Heart left ventricle (tissue), 16 donors: ENCODE measurements around the gene HUS1B. TPM values are rescaled to one million over a fixed set of nuclear protein-coding genes. Genes with fewer than 3 reads are reported as not detected.
A peak's percentile ranks its signal among the peaks of the same experiment; 100 is the strongest.

ENCODE experiments used
- ATAC-seq, 4 donors: fragments of 200-7000 bp; cut with Tn5 transposase; one replicate each; pipeline ENCODE4 v1.9.1; 2020 to 2022; ENCODE audit warnings: moderate library complexity in 4 of 4, mild to moderate bottlenecking in 3 of 4, moderate number of reproducible peaks in 1 of 4
- DNase-seq, 5 donors: peaks; one replicate each; pipeline ENCODE4 v3.0.0-alpha.2; 2020
- H3K27ac ChIP-seq, 12 donors: fragments of 200-600 bp; sonication (generic) in 4 of 12; one replicate each; pipeline versions ENCODE4 v1.5.0 to v1.8.0; 2016 to 2022; ENCODE audit warnings: mild to moderate bottlenecking in 2 of 12
- H3K27me3 ChIP-seq, 9 donors: fragments of 200-600 bp; sonication (generic) in 2 of 9; one replicate each; pipeline versions ENCODE4 v1.5.1 to v1.8.0; 2016 to 2022; ENCODE audit warnings: mild to moderate bottlenecking in 3 of 9
- H3K36me3 ChIP-seq, 9 donors: fragments of 200-600 bp; sonication (generic) in 2 of 9; one replicate each; pipeline versions ENCODE4 v1.5.0 to v1.8.0; 2018 to 2022; ENCODE audit warnings: mild to moderate bottlenecking in 2 of 9
- H3K4me1 ChIP-seq, 12 donors: fragments of 200-600 bp; sonication (generic) in 4 of 12; one replicate each; pipeline versions ENCODE4 v1.5.0 to v1.8.0; 2016 to 2022; ENCODE audit warnings: mild to moderate bottlenecking in 3 of 12
- H3K4me3 ChIP-seq, 12 donors: fragments of 200-600 bp; sonication (generic) in 4 of 12; one replicate each; pipeline versions ENCODE4 v1.5.0 to v1.8.0; 2017 to 2022; ENCODE audit warnings: mild to moderate bottlenecking in 9 of 12, moderate library complexity in 4 of 12
- H3K9me3 ChIP-seq, 12 donors: fragments of 200-600 bp; sonication (generic) in 4 of 12; one replicate each; pipeline versions ENCODE4 v1.5.0 to v1.8.0; 2016 to 2022; ENCODE audit warnings: mild to moderate bottlenecking in 1 of 12
- POLR2A ChIP-seq, 2 donors: fragments of 450-650 bp; IDR thresholded peaks; one replicate each; pipeline ENCODE4 v1.6.1; 2017; ENCODE audit warnings: antibody characterized with exemption in 2 of 2, mild to moderate bottlenecking in 2 of 2, moderate library complexity in 2 of 2
- WGBS, 4 donors: extraction: QIAGEN DNeasy Blood & Tissue Kit in 2 of 4; methylation state at CpG; one replicate each; pipeline versions ENCODE4 v1.1.5 to v1.1.7; 2013 to 2018; 5-methylcytosine and 5-hydroxymethylcytosine counted together
- intact Hi-C, 10 donors: fragments of 100-400 bp; cut with DNase I; formaldehyde crosslinking; loops; one replicate each; pipeline versions ENCODE4 v1.11.1 to v1.14.2; 2022
- polyA plus RNA-seq, 2 donors: library from polyadenylated mRNA; stranded (reverse); fragments of 200-250 nt; gene quantifications; one replicate each; pipeline ENCODE4 v1.2.3, GENCODE V29; 2013
- total RNA-seq, 9 donors: library from RNA; depleted of rRNA in 2 of 9; stranded (reverse); fragments of >200 nt in 2 of 9; fragmentation: NEBNext Ultra II Directional in 3 of 9; extraction: Animal tissue kit (Norgen Biotek cat#: 25700) in 3 of 9; gene quantifications; one replicate each; pipeline versions ENCODE4 v1.1.0 to v1.2.4, GENCODE V29; 2016 to 2023
- TF ChIP-seq, protein P1 (sequence below), 12 donors: fragments of 200-600 bp; sonication (generic) in 4 of 12; IDR thresholded peaks; one replicate each; pipeline versions ENCODE4 v1.5.0 to v1.8.0; 2018 to 2022; ENCODE audit warnings: antibody characterized with exemption in 12 of 12, mild to moderate bottlenecking in 5 of 12
- donor health status: ischemic (EF 13 %, LVEDD 7.1; RV severe dilation, severe dysfunction).
- donor health status: healthy with polysubstance abuse.
- donor health status: DM: no; HTN: yes; CAD: no.
- donor health status: DM: no; HTN: no; CAD: no.
- donor health status: ischemic (EF 25% LVEDD 6.9; RV normal size, moderate dysfunction).
- donor health status: ischemic (EF 25% LVEDD 5.7; RV mildly dilated, moderate dysfunction).
- donor health status: healthy.
- donor health status: DM: yes; HTN: yes; CAD: no.
- donor health status: ischemic (EF 35%, LVEDD 5.7; RV mildly dilated, moderate dysfunction).
- donor health status: nonischemic (EF 11% LVEDD 7.7; RV severe dilation, severe dysfunction).
- donor health status: DM: yes; HTN: yes; CAD: no.
- donor health status: PGD.
- donor health status: ischemic (EF 29% LVEDD 5.4; RV normal size, mild dysfunction).
- donor health status: nonischemic (EF 23%, LVEDD 6.1; RV moderate dilation, normal function).

Gene HUS1B
- total and polyA plus RNA-seq, 11 donors: 0.19 to 0.80 (median 0.39) TPM; not detected in 6

DNA sequence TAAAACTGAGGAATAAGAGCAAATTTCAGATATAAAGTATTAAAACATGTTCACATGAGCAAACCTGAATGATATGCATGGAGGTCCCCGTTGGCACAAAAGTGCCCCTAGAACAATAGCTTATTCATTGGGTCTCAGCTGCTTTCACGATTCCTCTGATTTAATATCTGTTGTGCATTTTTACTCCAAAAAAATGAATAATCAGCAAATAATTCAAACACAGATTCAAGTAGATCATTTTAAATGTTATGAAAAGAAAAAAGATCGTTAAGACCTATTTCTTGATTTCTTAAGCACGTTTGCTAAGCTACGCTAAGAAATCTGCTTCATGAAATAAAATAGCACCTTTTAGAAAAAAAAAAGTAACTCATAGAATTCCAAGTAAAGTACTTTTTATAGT is 21.7 kb downstream of the HUS1B start:
- no peak overlapping the region for H3K4me3 ChIP-seq
- H3K27me3 ChIP-seq: no peaks in the 10 kb centered on the region
- TF ChIP-seq POLR2A (IDR thresholded peaks at IDR 0.05): no peak
- TF ChIP-seq, protein P1, sequence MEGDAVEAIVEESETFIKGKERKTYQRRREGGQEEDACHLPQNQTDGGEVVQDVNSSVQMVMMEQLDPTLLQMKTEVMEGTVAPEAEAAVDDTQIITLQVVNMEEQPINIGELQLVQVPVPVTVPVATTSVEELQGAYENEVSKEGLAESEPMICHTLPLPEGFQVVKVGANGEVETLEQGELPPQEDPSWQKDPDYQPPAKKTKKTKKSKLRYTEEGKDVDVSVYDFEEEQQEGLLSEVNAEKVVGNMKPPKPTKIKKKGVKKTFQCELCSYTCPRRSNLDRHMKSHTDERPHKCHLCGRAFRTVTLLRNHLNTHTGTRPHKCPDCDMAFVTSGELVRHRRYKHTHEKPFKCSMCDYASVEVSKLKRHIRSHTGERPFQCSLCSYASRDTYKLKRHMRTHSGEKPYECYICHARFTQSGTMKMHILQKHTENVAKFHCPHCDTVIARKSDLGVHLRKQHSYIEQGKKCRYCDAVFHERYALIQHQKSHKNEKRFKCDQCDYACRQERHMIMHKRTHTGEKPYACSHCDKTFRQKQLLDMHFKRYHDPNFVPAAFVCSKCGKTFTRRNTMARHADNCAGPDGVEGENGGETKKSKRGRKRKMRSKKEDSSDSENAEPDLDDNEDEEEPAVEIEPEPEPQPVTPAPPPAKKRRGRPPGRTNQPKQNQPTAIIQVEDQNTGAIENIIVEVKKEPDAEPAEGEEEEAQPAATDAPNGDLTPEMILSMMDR (IDR thresholded peaks at IDR 0.05): no peak
- intact Hi-C loops: no loop called here
- no peak for ATAC-seq
- no peaks in the 10 kb centered on the region for H3K9me3 ChIP-seq
- no peaks in the 10 kb centered on the region for H3K4me1 ChIP-seq
- DNase-seq: no peak
- peaks cover 0 to 44% (median 31%) of the 10 kb centered on the region in 9 donors for H3K36me3 ChIP-seq
- WGBS, 4 donors: 90 to 91% (median 90%) methylated on average over 5 of the region's 5 CpGs
- no peak overlapping the region for H3K27ac ChIP-seq

DNA sequence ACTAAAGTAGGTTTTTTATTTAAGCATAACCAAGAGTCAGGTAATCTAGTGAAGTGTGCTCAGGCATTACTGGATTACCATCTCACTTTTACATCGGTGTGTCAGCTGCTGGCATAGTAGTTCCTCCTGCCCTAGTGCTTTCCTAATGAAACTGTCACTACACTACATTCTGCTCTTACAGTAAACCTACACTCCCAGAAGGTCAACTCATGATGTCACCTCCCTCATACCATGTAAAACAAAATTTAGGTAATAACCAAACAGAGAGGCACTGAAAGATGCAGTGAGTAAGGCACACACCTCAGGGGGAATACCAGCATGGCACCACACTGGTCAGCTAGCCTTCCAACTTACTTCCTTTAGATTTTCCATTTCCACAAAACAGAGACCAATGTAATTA is 23.3 kb downstream of the HUS1B start:
- H3K27me3 ChIP-seq: no peaks in the 10 kb centered on the region
- intact Hi-C loops: no loop called here
- H3K27ac ChIP-seq: no peak overlapping the region
- WGBS, 4 donors: 90 to 97% (median 96%) methylated on average over 1 of the region's 1 CpG
- no peaks in the 10 kb centered on the region for H3K4me1 ChIP-seq
- H3K36me3 ChIP-seq: peaks cover 0 to 56% (median 37%) of the 10 kb centered on the region in 9 donors
- no peak overlapping the region for H3K4me3 ChIP-seq
- DNase-seq (no peak), ATAC-seq (no peak)
- no peaks in the 10 kb centered on the region for H3K9me3 ChIP-seq
- no peak for TF ChIP-seq POLR2A (IDR thresholded peaks at IDR 0.05)
- TF ChIP-seq, protein P1 (IDR thresholded peaks at IDR 0.05): no peak

DNA sequence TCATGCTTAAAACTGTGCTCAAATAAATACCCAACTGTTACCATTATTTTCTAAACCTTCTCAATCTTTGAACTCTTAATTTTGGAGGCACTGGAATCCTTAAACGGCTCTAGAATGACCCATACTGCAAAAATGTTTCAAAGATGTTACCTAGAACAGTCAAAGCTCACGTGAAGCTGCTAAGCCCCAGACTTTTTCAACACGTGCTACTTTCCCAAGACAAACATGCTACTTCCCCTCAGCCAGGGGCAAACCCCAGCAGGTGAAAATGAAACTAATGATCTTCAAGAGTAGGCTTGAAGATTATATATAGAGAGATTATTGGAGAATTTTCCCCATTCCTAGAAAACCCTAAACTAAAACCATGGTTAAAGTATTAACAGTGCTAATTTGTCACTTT is 28.1 kb downstream of the HUS1B start:
- Histone ChIP-seq H3K4me1 (no peaks in the 10 kb centered on the region), H3K27me3 (no peaks in the 10 kb centered on the region), H3K27ac (no peak overlapping the region), H3K9me3 (no peaks in the 10 kb centered on the region), H3K4me3 (no peak overlapping the region), H3K36me3 (peaks cover 0 to 41% (median 22%) of the 10 kb centered on the region in 9 donors)
- DNase-seq (no peak), ATAC-seq (no peak)
- no peak for TF ChIP-seq POLR2A (IDR thresholded peaks at IDR 0.05)
- TF ChIP-seq, protein P1 (IDR thresholded peaks at IDR 0.05): no peak
- intact Hi-C loops: loop anchor here in 2 of 10 donors (5.0 to 10.0 kb wide), 2 partner anchors 94 to 156 kb away; no protein-coding TSS in a partner anchor
- 80 to 85% (median 83%) methylated on average over 3 of the region's 3 CpGs for WGBS, 4 donors

DNA sequence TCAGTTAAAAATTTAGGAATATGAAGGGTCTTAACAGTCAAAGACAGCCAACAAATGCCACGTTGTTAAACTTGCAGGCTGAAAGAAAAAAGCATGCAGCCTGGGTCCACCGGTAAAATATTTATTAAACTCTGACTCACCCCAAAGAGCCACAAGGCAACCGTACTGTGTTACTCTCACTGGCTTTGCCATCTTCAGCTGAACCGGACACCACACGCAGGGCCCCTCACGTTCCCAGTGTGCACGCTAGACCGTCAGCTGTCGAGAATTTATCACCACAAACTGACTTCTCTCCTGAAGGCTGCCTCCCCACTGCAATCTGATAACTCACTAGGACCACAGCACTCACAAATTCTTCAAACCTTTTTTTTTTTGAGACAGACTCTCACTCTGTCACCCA is 30.7 kb downstream of the HUS1B start:
- TF ChIP-seq POLR2A (IDR thresholded peaks at IDR 0.05): no peak
- TF ChIP-seq, protein P1 (IDR thresholded peaks at IDR 0.05): no peak

More for the DNA sequence above, 30.7 kb downstream of the HUS1B start:
- H3K36me3 ChIP-seq: peaks cover 0 to 38% (median 21%) of the 10 kb centered on the region in 9 donors
- H3K4me1 ChIP-seq: no peaks in the 10 kb centered on the region
- H3K27ac ChIP-seq: peak overlapping the region in 1 of 12 donors; percentile 12
- H3K27me3 ChIP-seq: no peaks in the 10 kb centered on the region
- no peak overlapping the region for H3K4me3 ChIP-seq
- intact Hi-C loops: loop anchor here in 2 of 10 donors (5.0 to 10.0 kb wide), 2 partner anchors 96 to 159 kb away; no protein-coding TSS in a partner anchor
- no peak for DNase-seq
- ATAC-seq: no peak
- 86 to 95% (median 91%) methylated on average over 9 of the region's 9 CpGs for WGBS, 4 donors
- H3K9me3 ChIP-seq: no peaks in the 10 kb centered on the region
